Measurements from ENCODE around the gene IGSF21. TPM values are rescaled to one million over a fixed set of nuclear protein-coding genes. Genes with fewer than 3 reads are reported as not detected.

IGSF21 gene
- total and polyA plus RNA-seq, 2 of the 8 experiments (the other 6 are each of a cell fraction or from before 2014, with no cell fraction given), result 22.5 to 28.5 TPM

- Histone ChIP-seq H3K27ac (ENCODE audit: low read depth, low read length) (no peak overlapping the region), H4K91ac (replicated peaks; ENCODE audit: insufficient read length, low read length) (no peak overlapping the region), H3K79me1 (ENCODE audit: low read depth, low read length) (no peaks in the 10 kb centered on the region), H2AFZ (ENCODE audit: low read length) (no peak overlapping the region), H4K5ac (ENCODE audit: insufficient read length, low read depth, low read length) (no peak overlapping the region), H3K23me2 (ENCODE audit: low read depth, low read length) (no peaks in the 10 kb centered on the region), H2BK12ac (ENCODE audit: low read depth, low read length) (no peak overlapping the region), H2AK5ac (ENCODE audit: low read depth, low read length) (no peak overlapping the region), H3K4me1 (replicated peaks in 1 of 4; ENCODE audit: control insufficient read depth in 3 of 4, insufficient read depth in 4 of 4, low read length in 3 of 4) (no peaks in the 10 kb centered on the region; a peak in 1 of 7 replicates), H2BK120ac (replicated peaks; ENCODE audit: low read depth, low read length) (no peak overlapping the region), H4K20me1 (replicated peaks in 1 of 2; ENCODE audit: control insufficient read depth in 1 of 2, insufficient read depth in 2 of 2, low read length in 2 of 2) (no peaks in the 10 kb centered on the region), H3K9me3 (ENCODE audit: insufficient read depth in 2 of 2, low read depth in 1 of 2, low read length in 1 of 2) (no peaks in the 10 kb centered on the region), H3K4ac (replicated peaks; ENCODE audit: insufficient read length, low read depth, low read length) (no peak overlapping the region), H3K18ac (ENCODE audit: extremely low read depth, low read length) (no peak overlapping the region), H3K36me3 (ENCODE audit: control insufficient read depth in 2 of 4, insufficient read depth in 4 of 4, low read length in 3 of 4) (no peaks in the 10 kb centered on the region), H3K56ac (replicated peaks; ENCODE audit: insufficient read length, low read depth, low read length) (no peak overlapping the region), H2BK15ac (ENCODE audit: low read length) (no peak overlapping the region), H2BK5ac (ENCODE audit: low read depth, low read length) (no peak overlapping the region), H3K9ac (replicated peaks in 1 of 4; ENCODE audit: extremely low read depth in 1 of 4, low read depth in 3 of 4, low read length in 3 of 4) (no peak overlapping the region), H2BK20ac (ENCODE audit: low read length) (no peak overlapping the region), H3K4me2 (ENCODE audit: insufficient read depth in 1 of 2, low read depth in 2 of 2, low read length in 2 of 2) (no peak overlapping the region), H3K27me3 (replicated peaks in 1 of 4; ENCODE audit: control insufficient read depth in 3 of 4, extremely low read depth in 1 of 4, insufficient read depth in 3 of 4, low read length in 3 of 4) (peaks cover 0 to 2% (median 0%) of the 10 kb centered on the region in 4 experiments; a peak in 2 of 7 replicates), H3K14ac (ENCODE audit: insufficient read length) (no peak overlapping the region), H3K23ac (ENCODE audit: insufficient read length) (no peak overlapping the region), H4K8ac (ENCODE audit: extremely low read depth, insufficient read depth, low read length) (no peak overlapping the region), H3K4me3 (ENCODE audit: extremely low read depth in 1 of 4, insufficient read depth in 2 of 4, low read depth in 3 of 4, low read length in 4 of 4) (no peak overlapping the region), H3K79me2 (ENCODE audit: control insufficient read depth in 1 of 2, insufficient read depth in 2 of 2, low read length in 2 of 2) (no peaks in the 10 kb centered on the region)
- ChIA-PET POLR2A (ENCODE audit: partially characterized antibody) (no interaction called here), CTCF (ENCODE audit: partially characterized antibody) (interaction anchor here (0.9 kb wide), 1 partner anchor 18 kb away, joined by 3 read pairs; no protein-coding TSS in a partner anchor)
- WGBS, 2 experiments (ENCODE audit: extremely low coverage in 1 of 2, insufficient coverage in 1 of 2, insufficient read length in 1 of 2, insufficient replicate concordance in 2 of 2, low coverage in 1 of 2, low lambda C conversion rate in 2 of 2, missing lambda C conversion rate in 1 of 2), result 85% methylated on average over 2 of the region's 2 CpGs; no CpG with 5 or more reads in 1 of the 2 experiments
- DNase-seq (ENCODE audit: low read depth in 1 of 2, low spot score in 2 of 2) (no peak), FAIRE-seq (no peak)
- no peak for TF ChIP-seq TBP (IDR thresholded peaks at IDR 0.05; ENCODE audit: low read depth, low read length)
- TF ChIP-seq SP2 (IDR thresholded peaks at IDR 0.05; ENCODE audit: low read length), result no peak
- no peak for TF ChIP-seq TEAD4 (IDR thresholded peaks at IDR 0.05; ENCODE audit: low read depth, low read length)
- TF ChIP-seq SIX5 (IDR thresholded peaks at IDR 0.05; ENCODE audit: low read depth, low read length), result no peak
- TF ChIP-seq CHD1 (IDR thresholded peaks at IDR 0.05; ENCODE audit: low read depth, low read length), result no peak
- TF ChIP-seq RNF2 (IDR thresholded peaks at IDR 0.05; ENCODE audit: borderline replicate concordance, low read depth, low read length, missing control alignments, poor library complexity, severe bottlenecking), result no peak
- TF ChIP-seq SP4 (IDR thresholded peaks at IDR 0.05; ENCODE audit: low read length), result no peak
Observed at GRCh38 chr1:18340787-18341186, 233.2 kb downstream of the IGSF21 start.
